ENCODE measurements around the gene MARCO.

DNA sequence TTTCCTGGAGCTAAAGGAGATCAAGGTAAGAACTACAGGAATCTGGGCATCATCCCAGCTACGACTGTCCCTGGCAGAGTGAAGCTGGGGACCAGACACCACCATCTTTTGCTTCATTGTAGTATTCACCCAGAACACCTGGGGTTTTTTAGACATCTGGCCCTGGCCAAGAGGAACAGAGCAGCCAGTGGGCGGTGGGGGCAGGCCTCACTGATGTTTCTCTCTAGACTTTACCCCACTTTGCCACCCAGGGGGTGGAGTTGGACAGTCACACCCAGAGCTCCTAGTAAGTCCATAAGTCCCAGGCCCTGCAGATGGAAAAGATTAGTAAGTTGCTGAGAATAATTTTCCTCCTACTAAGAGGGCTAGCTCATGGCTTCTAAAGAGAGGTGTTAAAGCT is 39.6 kb downstream of the MARCO start:
- TF ChIP-seq CTCF (IDR thresholded peaks at IDR 0.05): no peak
- TF ChIP-seq POLR2A (IDR thresholded peaks at IDR 0.05): no peak
